CD4-positive, alpha-beta T cell treated with Interleukin-4 for 4 hours (primary cell): Measurements from ENCODE around the gene ERFL.
A peak's percentile ranks its signal among the peaks of the same experiment; 100 is the strongest.

Experiments used
- DNase-seq: peaks from one replicate; pipeline ENCODE4 v3.0.0-alpha.2; 2020

Gene ERFL

DNA sequence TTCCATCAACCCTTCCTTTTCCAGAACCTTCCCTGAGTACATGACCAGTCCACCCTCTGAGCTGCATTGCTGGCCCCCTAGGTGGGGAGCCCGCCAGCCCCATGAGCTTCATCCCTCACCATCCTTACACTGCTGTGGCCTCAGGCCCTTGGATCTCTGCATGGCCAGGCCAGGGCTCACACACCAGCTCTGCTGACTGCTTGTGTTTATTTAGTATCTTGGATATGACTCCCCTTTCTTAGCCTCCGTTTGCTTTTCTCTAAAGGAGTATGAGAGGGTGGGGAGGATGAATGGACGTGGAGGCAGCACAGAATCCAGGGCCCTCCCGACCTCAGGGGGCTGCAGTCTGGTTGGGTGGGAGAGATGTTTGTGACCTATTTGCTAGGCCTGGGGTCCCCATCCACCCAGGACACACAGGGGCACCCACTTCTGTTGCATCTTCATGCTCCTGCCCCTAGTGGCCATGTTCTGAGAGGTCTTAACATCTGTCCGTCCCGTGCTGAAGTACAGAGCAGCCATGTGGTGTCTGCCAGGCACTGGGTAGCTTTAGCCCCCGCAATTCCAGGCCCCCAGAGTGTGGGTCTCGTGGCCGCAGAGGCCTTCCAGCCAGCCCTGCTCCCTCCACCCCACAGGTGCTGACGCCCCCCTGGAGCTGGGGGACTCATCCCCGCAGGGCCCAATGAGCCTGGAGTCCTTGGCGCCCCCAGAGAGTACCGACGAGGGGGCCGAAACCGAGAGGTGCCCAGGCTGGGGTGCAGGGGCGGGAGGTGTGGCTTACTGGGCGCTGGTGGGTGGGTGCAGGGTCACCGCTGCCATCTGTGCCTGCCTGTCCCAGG, 32.3 kb downstream of the ERFL start:
- DNase-seq: no peak

DNA sequence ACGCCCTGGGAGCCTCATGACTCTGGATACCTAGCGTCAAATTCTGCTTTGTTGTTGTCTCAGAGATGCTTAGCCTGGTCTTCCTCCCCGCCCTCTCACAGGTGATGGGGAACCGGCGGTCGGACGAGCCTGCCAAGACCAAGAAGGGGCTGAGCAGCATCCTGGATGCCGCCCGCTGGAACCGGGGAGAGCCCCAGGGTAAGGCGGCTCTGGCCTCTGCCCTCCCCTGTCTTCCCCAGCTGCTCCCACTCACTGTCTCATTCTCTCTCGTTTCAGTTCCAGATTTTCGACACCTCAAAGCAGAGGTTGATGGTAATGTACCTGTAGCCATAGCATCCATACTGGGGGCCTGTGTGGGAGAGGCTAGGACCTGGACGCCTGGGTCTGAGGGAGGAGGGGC, 33.9 kb downstream of the ERFL start:
- DNase-seq: no peak

- peak; percentile 27 for DNase-seq
Measured at GRCh38 chr19:41893899-41894298, 34.4 kb downstream of the ERFL start.

GRCh38 chr19:41892173-41892902, 35.9 kb downstream of the ERFL start:
- no peak for DNase-seq

DNA sequence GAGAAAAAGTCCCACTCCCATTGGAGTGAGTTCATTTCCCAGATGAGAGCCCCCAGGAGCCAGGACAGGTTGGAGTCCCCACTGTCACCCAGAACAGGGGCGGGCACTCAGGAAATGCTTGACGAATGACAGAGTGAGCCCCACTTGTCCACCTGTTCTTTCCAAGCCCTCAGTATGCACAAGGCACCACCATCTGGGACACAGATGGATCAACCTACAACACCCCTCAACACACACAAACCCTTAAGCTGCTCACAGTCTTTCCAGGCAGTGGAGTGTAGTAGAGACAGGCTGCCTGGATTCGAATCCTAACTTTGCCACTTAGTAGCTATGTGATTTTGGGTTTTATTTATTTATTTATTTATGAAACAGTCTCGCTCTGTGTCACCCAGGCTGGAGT, 37.3 kb downstream of the ERFL start:
- no peak for DNase-seq

GRCh38 chr19:41889896-41890295, 38.4 kb downstream of the ERFL start:
- DNase-seq: no peak

DNA sequence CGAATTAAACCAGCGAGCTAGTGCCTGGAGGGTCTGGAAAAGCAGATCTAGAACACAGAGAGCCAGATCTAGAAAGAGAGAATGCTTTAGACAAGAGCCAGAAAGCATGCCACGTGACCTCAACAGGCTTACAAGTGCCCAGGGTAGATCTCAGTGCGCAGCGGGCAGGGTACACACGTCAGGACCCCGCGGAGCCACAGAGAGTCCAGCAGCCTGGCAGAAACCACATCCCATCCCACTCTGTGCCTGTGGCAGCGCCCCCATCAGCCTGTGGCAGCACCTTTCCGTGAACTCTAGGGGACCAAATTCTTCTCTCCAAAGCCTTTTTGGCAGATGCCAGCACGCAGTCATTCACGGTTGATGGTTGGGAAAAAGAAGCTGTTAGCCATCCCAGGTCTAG, 39.3 kb downstream of the ERFL start:
- DNase-seq: no peak

DNA sequence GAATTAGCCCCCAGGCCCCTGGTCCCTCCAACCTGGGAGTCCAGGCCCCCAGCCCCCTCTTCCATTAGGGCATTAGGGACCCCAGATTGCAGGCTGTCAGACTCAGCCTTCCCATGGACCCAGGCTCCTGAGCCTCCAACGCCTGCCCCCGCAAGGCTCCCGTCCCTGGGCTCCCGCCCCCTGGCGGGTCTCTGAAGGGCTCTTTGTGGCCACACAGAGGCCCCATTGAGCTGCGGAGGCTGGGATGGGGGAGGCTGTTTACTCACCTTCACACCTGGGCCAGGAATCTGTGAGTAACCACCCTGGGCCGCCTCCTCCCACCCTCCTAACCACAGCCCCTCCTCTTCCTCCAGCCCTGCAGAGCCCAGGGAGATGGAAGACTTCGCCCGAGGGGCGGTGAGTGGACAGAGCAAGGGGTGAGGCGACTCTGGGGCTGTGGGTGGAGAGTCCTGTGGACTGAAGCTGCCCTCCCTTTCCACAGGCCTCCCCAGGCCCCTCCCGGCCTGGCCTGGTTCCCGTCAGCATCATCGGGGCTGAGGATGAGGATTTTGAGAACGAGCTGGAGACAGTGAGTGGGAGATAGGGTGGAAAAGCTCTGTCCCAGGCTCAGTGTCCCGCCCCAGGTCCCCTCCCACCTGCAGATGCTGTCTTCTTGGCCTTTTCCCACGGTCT, 40.4 kb downstream of the ERFL start:
- peak; percentile 91 for DNase-seq

DNA sequence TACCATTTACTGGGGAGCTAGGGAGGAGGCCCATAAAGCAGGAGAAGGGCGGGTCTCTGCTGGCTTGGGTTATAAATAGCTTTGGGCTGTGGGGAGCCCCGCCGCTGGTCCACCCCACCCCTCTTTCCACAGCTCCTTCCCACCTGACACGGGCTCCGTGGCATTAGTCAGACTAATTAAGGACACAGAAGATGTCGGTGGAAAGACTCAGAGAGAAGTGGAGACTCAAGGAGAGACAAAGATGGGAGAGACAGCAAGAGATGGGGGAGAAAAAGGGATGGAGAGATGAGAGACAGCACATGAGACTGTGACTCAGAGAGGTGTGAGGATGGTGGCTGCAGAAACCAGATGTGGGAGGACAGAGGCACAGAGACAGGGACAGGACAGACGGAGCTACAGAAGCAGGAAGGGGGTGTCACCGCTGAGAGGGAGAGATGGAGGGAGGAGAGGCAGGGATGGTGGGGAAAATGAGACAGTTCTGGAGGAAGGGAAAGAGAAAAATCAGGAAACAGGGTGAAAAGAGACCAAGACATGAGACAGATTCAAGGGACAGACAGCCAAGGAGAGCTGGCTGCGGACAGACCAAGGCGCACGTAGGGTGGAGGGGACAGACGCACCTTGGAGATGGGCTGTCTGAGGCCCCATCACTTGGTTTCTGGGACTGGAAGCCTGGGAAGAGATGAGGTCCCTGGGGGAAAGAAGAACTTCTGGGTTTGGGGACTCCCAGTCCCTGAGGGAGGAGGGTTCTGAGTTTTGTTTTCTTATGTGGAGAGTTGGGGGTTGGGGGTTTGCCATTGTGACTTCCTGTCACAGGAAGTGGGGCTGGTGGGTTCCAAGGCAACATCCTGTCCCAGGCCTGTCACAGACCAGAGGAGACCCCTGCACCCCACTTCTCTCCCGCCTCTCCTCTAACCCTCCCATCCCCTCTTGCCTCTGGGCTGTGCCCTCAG, 41.2 kb downstream of the ERFL start:
- peak; percentile 82 for DNase-seq

- DNase-seq: peak; percentile 96
Measured at GRCh38 chr19:41883821-41884733, 44.2 kb downstream of the ERFL start.

GRCh38 chr19:41883463-41883820, 44.8 kb downstream of the ERFL start:
- DNase-seq: no peak

GRCh38 chr19:41882568-41883462, 45.4 kb downstream of the ERFL start, which contains the start of gene ARHGEF1:
TSS of gene ARHGEF1 (plus strand) at chr19:41883184. CDS start at chr19:41888083, 4,899 bp downstream.
- DNase-seq: peak; percentile 49

DNA sequence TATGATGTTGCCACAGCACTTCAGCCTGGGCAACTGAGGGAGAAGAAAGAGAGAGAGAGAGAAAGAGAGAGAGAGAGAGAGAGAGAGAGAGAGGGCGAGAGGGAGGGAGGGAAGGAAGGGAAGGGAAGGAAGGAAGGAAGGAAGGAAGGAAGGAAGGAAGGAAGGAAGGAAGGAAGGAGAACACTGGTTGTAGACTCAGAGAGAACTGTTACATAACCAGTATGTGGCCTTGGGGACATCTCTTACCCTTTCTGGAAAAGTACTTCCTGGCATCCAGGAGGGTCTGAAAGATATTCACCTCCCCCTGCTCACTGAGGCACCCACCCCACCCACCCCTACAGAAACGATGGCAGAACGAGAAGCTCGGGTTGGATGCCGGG, 47.9 kb downstream of the ERFL start:
- DNase-seq: no peak

- DNase-seq: no peak
Measured at GRCh38 chr19:41879670-41880328, 48.5 kb downstream of the ERFL start.

DNA sequence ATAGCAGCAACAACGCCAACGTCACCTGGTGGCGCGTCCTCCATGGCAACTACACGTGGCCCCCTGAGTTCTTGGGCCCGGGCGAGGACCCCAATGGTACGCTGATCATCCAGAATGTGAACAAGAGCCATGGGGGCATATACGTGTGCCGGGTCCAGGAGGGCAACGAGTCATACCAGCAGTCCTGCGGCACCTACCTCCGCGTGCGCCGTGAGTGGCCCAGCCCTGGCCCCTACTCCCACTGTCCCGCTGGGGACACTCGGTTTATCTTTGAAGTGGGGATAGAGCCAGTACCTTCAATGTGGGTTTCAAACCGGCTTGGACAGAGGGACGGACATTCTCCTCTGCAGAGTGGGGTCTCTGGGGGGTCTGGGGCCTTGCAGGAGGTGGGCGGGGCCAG, 49.2 kb downstream of the ERFL start:
- no peak for DNase-seq

DNA sequence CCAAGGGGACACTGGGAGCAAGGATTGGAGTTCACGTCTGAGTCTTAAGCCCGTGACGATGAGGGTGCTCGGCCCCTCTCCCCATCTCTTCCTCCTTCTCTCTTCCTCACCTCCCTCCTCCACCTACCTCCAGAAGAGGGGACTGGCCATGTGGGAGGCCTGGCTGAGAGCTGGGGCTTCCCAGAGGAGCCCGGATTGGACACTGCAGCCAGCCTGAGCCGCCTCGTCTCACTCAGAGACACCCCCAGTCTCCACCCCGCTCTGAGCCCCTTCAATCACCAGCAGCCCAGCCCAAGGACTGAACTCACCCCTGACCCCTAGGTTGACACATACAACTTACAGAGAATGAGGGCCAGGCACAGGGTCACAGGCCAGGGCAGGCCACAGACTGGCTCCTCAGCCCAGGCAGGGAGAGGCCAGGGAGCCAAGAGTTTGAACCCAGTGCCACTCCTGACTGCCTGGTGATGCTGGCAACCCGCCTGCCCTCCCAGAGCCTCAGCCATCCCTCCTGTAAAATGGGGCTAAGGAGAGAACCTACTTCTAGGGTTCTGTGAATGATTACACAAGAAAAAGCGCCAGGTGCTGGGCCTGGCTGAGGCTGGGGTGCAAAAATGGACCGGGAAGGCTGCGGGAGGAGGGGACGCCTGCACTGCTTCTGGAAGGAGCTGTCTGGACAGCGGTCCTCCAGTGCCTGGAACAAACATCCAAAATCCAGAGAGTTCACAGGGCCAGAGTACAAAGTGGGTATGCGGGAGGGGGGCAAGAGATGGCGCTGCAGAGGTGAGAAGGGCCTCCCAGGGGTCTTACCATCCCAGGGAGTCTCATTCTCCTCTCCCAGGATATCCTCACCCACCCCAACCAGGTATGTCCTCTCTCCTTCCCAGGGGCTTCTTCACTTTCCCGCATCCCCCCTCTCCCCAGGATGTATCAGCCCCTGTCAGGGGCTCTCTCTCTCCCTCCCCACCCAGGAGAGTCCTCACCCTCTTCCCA, 50.0 kb downstream of the ERFL start:
- no peak for DNase-seq

DNA sequence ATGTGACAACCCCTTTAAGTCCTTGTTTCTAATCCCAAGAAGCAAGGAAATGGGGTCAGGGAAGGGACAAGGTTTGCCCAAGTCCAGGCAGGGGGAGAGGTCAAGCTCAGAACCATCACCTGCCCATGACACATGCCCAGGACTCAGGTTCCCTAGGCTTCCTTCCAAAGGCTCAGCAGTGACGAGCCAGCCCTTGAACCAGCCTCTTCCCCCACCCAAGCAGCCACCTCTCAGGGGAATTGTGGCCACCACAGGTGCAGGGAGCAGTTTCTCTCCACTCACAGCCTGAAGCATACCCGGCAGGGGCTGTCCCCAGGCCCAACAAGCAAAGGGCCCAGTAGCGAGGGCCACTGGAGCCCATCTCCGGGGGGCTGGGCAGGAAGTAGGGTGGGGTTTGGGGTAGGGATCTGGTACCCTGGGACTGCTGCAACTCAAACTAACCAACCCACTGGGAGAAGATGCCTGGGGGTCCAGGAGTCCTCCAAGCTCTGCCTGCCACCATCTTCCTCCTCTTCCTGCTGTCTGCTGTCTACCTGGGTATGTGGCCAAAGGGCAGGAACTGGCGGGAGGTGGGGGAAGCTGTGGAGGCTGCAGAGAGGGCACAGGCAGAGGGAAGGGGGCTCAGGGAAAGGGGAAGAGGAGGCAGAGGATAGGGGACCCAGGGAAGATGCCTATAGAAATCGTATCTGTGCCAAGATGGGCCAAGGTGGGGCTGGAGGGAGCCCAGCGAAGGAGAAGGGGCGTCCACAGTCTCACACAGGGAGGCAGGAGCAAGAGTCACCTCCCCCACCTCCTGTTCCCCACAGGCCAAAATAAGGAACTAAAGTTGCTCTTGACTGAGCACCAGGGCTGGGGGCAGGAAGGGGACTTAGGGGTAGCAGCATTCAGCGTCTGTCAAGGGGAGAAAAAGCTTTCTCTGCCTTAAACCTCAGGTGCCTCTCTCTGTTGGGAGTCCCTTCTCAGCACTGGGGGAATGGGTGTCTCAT, 51.1 kb downstream of the ERFL start, which contains the start of gene CD79A:
Gene CD79A (plus strand): TSS at position 433 of the 986 bp plus-strand sequence. CDS start 26 bp downstream, at position 459.
- no peak for DNase-seq
